SK-N-MC (cell line): ENCODE measurements around the gene BGN.

Experiments
- DNase-seq: peaks from one replicate; pipeline ENCODE4 v3.0.0-alpha.2; 2011; ENCODE audit warnings: low read depth, low spot score
- H3K27ac ChIP-seq: fragments of 200-600 bp; sonication (generic); 2 replicates; pipeline ENCODE4 v1.5.1; 2016; ENCODE audit warnings: mixed run types
- H3K36me3 ChIP-seq: fragments of 200-600 bp; sonication (generic); 2 replicates; pipeline ENCODE4 v1.6.1; 2017; ENCODE audit warnings: antibody characterized with exemption, low read length, mixed read lengths; ENCODE audit not compliant: insufficient read depth
- H3K4me3 ChIP-seq: fragments of 200-600 bp; sonication (generic); 2 replicates; pipeline ENCODE4 v1.5.1; 2016
- H3K9ac ChIP-seq: fragments of 200-600 bp; sonication (generic); 2 replicates; pipeline ENCODE4 v1.8.0; 2017; ENCODE audit warnings: mixed run types, mixed read lengths; ENCODE audit not compliant: insufficient read length
- H3K9me3 ChIP-seq: fragments of 200-600 bp; sonication (generic); 2 replicates; pipeline ENCODE4 v1.6.1; 2017; ENCODE audit warnings: low read depth, mild to moderate bottlenecking, antibody characterized with exemption, low read length, moderate library complexity, mixed read lengths
- EZH2 ChIP-seq: fragments of 200-600 bp; sonication (generic); IDR thresholded peaks from one replicate; pipeline ENCODE4 v1.6.1; 2017; ENCODE audit warnings: antibody characterized with exemption
- FOXP2 ChIP-seq: optimal IDR thresholded peaks from 2 replicates; pipeline ENCODE3; 2011; ENCODE audit warnings: mild to moderate bottlenecking, moderate library complexity; ENCODE audit not compliant: insufficient read depth; ENCODE audit errors: extremely low read length, control extremely low read depth
- POLR2AphosphoS5 ChIP-seq: IDR thresholded peaks from 2 replicates; pipeline ENCODE4 v1.6.1; 2012; ENCODE audit warnings: mild to moderate bottlenecking, low read depth, low read length, borderline replicate concordance

Gene BGN

GRCh38 chrX:153475751-153476281 lies 19.0 kb upstream of the BGN start:
- H3K27ac ChIP-seq = peak overlapping the region; percentile 90

DNA sequence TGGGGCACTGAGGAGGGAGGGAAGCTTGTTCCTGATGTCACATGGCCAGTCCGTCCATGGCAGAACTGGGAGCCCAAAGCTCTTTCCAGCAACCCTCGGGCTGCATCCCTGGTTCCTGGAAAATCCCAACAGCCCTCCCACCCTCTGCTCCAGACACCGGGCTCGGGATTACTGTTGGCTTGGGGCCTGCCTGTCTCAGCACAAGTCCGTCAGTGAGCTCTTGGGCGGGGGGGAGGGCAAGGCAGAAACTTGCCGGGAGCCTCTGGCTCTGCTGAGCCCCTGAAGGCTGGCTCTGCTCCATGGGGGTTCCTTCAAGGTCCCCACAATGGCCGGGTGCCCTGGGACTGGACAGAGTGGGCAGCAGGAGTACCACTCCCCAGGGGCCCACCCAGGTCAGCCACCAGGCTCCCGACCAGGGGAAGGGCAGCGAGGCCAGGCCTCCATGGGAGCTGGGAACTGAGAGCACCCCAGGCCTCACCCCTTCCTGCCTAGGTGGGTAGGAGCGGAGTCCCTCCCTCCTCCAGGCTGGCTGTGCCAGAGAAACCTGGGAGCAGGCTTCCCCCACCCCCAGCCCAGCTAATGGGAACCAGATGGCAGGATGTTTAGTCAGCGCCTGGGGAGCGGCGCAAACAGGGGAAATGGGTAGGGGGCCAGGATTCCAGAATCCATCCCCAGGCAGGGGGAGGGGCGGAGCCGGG lies 18.0 kb upstream of the BGN start:
- TF ChIP-seq POLR2AphosphoS5 (peak; percentile 48), FOXP2 (peak; percentile 7), EZH2 (no peak)
- no peaks in the 10 kb centered on the region for H3K36me3 ChIP-seq
- H3K27ac ChIP-seq = peak overlapping the region; percentile 90
- H3K9ac ChIP-seq = no peak overlapping the region
- peak overlapping the region; percentile 52 for H3K4me3 ChIP-seq
- H3K9me3 ChIP-seq = no peaks in the 10 kb centered on the region
- no peak for DNase-seq

More at GRCh38 chrX:153475751-153476281, 19.0 kb upstream of the BGN start:
- Histone ChIP-seq H3K9me3 (no peaks in the 10 kb centered on the region), H3K9ac (no peak overlapping the region), H3K36me3 (no peaks in the 10 kb centered on the region), H3K4me3 (no peak overlapping the region)
- TF ChIP-seq EZH2 (no peak), FOXP2 (no peak), POLR2AphosphoS5 (no peak)
- DNase-seq = no peak

GRCh38 chrX:153477364-153477857 lies 17.4 kb upstream of the BGN start:
- Histone ChIP-seq H3K27ac (peak overlapping the region; percentile 90), H3K9ac (no peak overlapping the region), H3K4me3 (peak overlapping the region; percentile 52), H3K9me3 (no peaks in the 10 kb centered on the region), H3K36me3 (no peaks in the 10 kb centered on the region)
- no peak for DNase-seq
- TF ChIP-seq EZH2 = no peak
- TF ChIP-seq FOXP2 = no peak
- no peak for TF ChIP-seq POLR2AphosphoS5

DNA sequence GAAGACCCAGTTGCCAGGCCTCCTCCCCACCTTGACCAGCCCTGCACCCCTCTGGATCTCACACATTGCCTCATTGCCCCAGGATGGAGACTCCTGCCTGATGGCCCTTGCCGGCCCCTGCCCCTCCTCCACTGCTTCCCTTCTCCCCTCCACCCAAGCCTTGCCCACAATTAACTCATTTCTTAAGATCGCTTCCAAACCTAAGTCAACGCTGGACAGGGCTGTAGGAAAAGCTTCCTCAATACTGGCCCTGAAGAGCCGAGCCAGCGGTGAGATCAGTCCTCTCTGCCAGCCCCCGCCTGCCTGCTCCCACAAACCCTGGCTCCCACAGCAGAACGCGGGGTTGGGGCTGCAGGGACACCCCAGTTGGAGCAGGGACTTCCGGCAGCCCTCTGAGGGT lies 16.9 kb upstream of the BGN start:
- H3K4me3 ChIP-seq = no peak overlapping the region
- TF ChIP-seq EZH2 (no peak), POLR2AphosphoS5 (no peak), FOXP2 (no peak)
- H3K36me3 ChIP-seq = no peaks in the 10 kb centered on the region
- DNase-seq = no peak
- no peak overlapping the region for H3K9ac ChIP-seq
- no peaks in the 10 kb centered on the region for H3K9me3 ChIP-seq
- peak overlapping the region; percentile 90 for H3K27ac ChIP-seq

DNA sequence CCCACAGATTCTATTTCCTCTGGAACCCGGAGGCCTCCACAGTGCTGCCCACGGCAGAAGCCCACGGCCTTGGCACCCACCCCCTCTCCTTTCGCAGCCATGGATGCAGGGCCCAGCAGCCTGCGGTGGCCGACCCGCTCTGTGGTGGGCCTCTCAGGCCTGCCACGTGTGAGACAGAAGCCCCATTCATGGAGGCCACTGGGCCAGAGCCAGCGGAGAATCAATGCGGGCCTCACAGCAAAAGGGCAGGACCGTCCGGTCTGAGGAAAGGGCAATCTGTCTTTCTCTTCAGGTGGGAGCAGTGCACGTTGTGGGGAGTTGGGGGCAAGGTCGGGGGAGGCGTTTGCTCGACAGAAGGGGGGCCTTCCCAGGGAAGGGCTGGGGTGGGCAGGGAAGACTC lies 16.0 kb upstream of the BGN start:
- no peaks in the 10 kb centered on the region for H3K9me3 ChIP-seq
- TF ChIP-seq EZH2 = no peak
- no peak for TF ChIP-seq POLR2AphosphoS5
- TF ChIP-seq FOXP2 = no peak
- no peak for DNase-seq
- no peak overlapping the region for H3K4me3 ChIP-seq
- H3K9ac ChIP-seq = no peak overlapping the region
- no peaks in the 10 kb centered on the region for H3K36me3 ChIP-seq
- no peak overlapping the region for H3K27ac ChIP-seq

GRCh38 chrX:153481043-153481442 lies 13.7 kb upstream of the BGN start:
- DNase-seq = no peak
- TF ChIP-seq POLR2AphosphoS5 = no peak
- no peak for TF ChIP-seq FOXP2

GRCh38 chrX:153482376-153483015 lies 12.3 kb upstream of the BGN start:
- Histone ChIP-seq H3K9ac (no peak overlapping the region), H3K4me3 (no peak overlapping the region), H3K9me3 (no peaks in the 10 kb centered on the region), H3K36me3 (no peaks in the 10 kb centered on the region), H3K27ac (no peak overlapping the region)
- TF ChIP-seq FOXP2 (no peak), EZH2 (no peak), POLR2AphosphoS5 (no peak)
- no peak for DNase-seq

More at GRCh38 chrX:153481043-153481442, 13.7 kb upstream of the BGN start:
- H3K9me3 ChIP-seq = no peaks in the 10 kb centered on the region
- H3K27ac ChIP-seq = no peak overlapping the region
- H3K9ac ChIP-seq = no peak overlapping the region
- H3K36me3 ChIP-seq = no peaks in the 10 kb centered on the region
- no peak overlapping the region for H3K4me3 ChIP-seq

DNA sequence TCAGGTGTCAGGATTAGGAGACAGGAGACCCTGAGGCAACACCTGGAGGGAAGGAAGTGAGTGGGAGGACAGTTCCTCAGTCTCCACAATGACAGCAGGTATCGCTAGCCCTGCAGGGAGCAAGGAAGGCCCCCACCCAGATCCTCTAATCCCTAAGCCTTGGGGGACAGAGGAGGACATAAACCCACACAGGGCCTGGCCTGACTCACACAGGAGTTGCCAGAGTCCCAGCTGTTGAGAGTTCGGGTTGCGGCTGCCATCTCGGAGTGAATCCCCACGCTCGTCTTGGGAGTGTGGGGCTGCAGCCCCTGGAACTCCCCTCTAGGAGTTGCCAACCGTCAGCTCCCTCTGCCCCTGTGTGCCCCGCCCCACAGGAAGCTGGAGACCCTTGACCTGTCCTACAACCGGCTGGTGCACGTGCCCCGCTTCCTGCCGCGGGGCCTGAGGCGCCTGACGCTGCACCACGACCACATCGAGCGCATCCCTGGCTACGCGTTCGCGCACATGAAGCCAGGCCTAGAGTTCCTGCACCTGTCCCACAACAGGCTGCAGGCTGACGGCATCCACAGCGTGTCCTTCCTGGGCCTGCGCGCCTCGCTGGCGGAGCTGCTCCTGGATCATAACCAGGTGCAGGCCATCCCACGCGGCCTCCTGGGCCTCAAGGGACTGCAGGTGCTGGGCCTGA lies 9.2 kb upstream of the BGN start:
- Histone ChIP-seq H3K9ac (no peak overlapping the region), H3K9me3 (no peaks in the 10 kb centered on the region), H3K36me3 (no peaks in the 10 kb centered on the region), H3K4me3 (no peak overlapping the region), H3K27ac (no peak overlapping the region)
- no peak for TF ChIP-seq POLR2AphosphoS5
- no peak for TF ChIP-seq FOXP2
- TF ChIP-seq EZH2 = no peak
- no peak for DNase-seq
